ENCODE results near the gene MRPL50.

The MRPL50 gene

GRCh38 chr9:101372327-101373118 lies 25.9 kb downstream of the MRPL50 start:
- no peak for DNase-seq (ENCODE audit: low read depth in 1 of 2, low spot score in 1 of 2)
- TF ChIP-seq POLR2AphosphoS5 (IDR thresholded peaks at IDR 0.05; ENCODE audit: low read depth): no peak
- TF ChIP-seq GABPA (IDR thresholded peaks at IDR 0.05; ENCODE audit: low read depth): no peak
- TF ChIP-seq SPI1 (IDR thresholded peaks at IDR 0.05; ENCODE audit: borderline replicate concordance, low read depth): no peak
- TF ChIP-seq CTCF (IDR thresholded peaks at IDR 0.05; ENCODE audit: insufficient read depth, low read length): no peak
- no peak for TF ChIP-seq REST (IDR thresholded peaks at IDR 0.05; ENCODE audit: insufficient replicate concordance, low read depth)
- H3K27me3 ChIP-seq (ENCODE audit: insufficient read depth, poor library complexity, severe bottlenecking): no peaks in the 10 kb centered on the region
- H3K27ac ChIP-seq (replicated peaks): no peak overlapping the region
- H3K4me3 ChIP-seq (replicated peaks; ENCODE audit: insufficient read depth, low read length): no peak overlapping the region

GRCh38 chr9:101371813-101372212 lies 26.6 kb downstream of the MRPL50 start:
- Histone ChIP-seq H3K27me3 (ENCODE audit: insufficient read depth, poor library complexity, severe bottlenecking) (no peaks in the 10 kb centered on the region), H3K4me3 (replicated peaks; ENCODE audit: insufficient read depth, low read length) (no peak overlapping the region), H3K27ac (replicated peaks) (no peak overlapping the region)
- TF ChIP-seq GABPA (IDR thresholded peaks at IDR 0.05; ENCODE audit: low read depth) (no peak), POLR2AphosphoS5 (IDR thresholded peaks at IDR 0.05; ENCODE audit: low read depth) (no peak), REST (IDR thresholded peaks at IDR 0.05; ENCODE audit: insufficient replicate concordance, low read depth) (no peak), CTCF (IDR thresholded peaks at IDR 0.05; ENCODE audit: insufficient read depth, low read length) (no peak), SPI1 (IDR thresholded peaks at IDR 0.05; ENCODE audit: borderline replicate concordance, low read depth) (no peak)
- DNase-seq (ENCODE audit: low read depth in 1 of 2, low spot score in 1 of 2): no peak

GRCh38 chr9:101369884-101370531 lies 28.4 kb downstream of the MRPL50 start:
- Histone ChIP-seq H3K27me3 (ENCODE audit: insufficient read depth, poor library complexity, severe bottlenecking) (no peaks in the 10 kb centered on the region), H3K27ac (replicated peaks) (no peak overlapping the region), H3K4me3 (replicated peaks; ENCODE audit: insufficient read depth, low read length) (no peak overlapping the region)
- TF ChIP-seq REST (IDR thresholded peaks at IDR 0.05; ENCODE audit: insufficient replicate concordance, low read depth) (no peak), SPI1 (IDR thresholded peaks at IDR 0.05; ENCODE audit: borderline replicate concordance, low read depth) (no peak), CTCF (IDR thresholded peaks at IDR 0.05; ENCODE audit: insufficient read depth, low read length) (no peak), GABPA (IDR thresholded peaks at IDR 0.05; ENCODE audit: low read depth) (no peak), POLR2AphosphoS5 (IDR thresholded peaks at IDR 0.05; ENCODE audit: low read depth) (no peak)
- no peak for DNase-seq (ENCODE audit: low read depth in 1 of 2, low spot score in 1 of 2)
